Coronary artery (tissue), 2 donors: ENCODE data around the gene EFS.

Experiments
- DNase-seq: peaks from one replicate; pipeline ENCODE4 v3.0.0-alpha.2; 2017; ENCODE audit warnings: low spot score
- H3K27ac ChIP-seq, 2 donors: fragments of 200-600 bp; sonication (generic); one replicate each; pipeline ENCODE4 v1.5.1; 2016 to 2019
- H3K4me3 ChIP-seq: fragments of 200-600 bp; sonication (generic); 2 replicates; pipeline ENCODE4 v1.5.1; 2016; ENCODE audit warnings: mild to moderate bottlenecking, moderate library complexity
- CTCF ChIP-seq: fragments of 200-600 bp; sonication (generic); IDR thresholded peaks from one replicate; pipeline ENCODE4 v1.5.1; 2019; ENCODE audit warnings: antibody characterized with exemption

EFS gene

GRCh38 chr14:23378612-23379220, 13.7 kb upstream of the EFS start:
- TF ChIP-seq CTCF = no peak
- no peak for DNase-seq
- peak overlapping the region in 1 of 2 donors; percentile 7 for H3K27ac ChIP-seq
- H3K4me3 ChIP-seq = no peak overlapping the region

DNA sequence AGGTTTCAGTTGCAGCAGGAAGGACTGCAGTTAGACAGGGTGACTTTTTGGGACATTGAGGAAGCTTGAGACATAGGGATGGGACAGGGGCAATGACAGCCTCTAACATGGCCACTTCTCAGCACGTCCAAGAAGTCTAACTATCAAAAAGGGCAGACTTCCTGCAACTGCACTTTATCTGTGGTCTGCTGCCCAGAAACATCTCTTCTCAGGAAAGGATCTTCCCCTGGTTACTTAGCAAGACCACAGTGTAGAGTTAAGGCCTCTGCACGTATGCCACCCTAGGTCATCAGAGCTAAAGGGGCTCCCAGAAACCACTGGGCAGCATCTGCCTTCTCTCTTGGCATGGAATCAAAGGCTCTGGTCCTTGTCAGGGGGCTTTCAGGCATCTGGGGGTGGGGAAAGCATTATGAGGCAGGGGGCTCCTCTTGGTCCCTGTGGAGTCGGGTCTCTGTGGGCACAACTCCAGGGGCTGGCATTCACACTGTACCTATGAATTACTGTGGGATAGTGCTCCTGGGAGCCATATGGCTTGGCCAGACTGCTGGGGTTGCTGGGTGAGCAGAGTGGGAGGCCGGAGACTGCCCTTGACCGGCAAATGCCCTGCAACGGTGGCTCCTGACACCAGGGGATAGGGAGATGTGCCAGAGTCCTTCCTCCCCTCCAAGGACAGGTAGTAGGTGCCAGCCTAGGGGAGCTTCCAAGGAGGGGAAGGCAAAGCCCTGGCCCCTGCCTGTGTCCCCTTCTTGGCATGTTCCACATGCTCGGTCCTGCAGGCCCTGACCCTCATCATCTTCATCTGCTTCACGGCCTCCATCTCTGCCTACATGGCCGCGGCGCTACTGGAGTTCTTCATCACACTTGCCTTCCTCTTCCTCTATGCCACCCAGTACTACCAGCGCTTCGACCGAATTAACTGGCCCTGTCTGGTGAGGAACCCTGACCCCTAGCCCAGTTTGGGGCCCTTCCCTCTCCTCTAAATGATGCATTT, 12.9 kb upstream of the EFS start:
- H3K4me3 ChIP-seq = peak overlapping the region; percentile 44
- no peak for TF ChIP-seq CTCF
- DNase-seq = no peak
- H3K27ac ChIP-seq = peak overlapping the region in 1 of 2 donors; percentile 49

DNA sequence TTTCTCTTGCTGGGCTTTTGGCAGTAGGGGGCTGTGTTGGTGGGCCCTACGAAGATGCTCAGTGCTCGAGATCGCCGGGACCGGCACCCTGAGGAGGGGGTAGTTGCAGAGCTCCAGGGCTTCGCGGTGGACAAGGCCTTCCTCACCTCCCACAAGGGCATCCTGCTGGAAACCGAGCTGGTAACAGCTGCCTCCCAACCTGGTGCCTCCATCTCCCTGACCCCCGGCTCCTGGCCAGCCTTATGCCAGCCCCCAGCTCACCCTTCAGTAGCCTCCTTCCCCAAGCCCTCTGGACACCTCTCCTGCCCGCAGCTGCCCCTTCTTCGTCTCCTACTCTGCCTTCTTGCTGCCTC, 12.2 kb upstream of the EFS start:
- no peak for DNase-seq
- no peak for TF ChIP-seq CTCF
- peak overlapping the region in 1 of 2 donors; percentile 49 for H3K27ac ChIP-seq
- H3K4me3 ChIP-seq = peak overlapping the region; percentile 44

DNA sequence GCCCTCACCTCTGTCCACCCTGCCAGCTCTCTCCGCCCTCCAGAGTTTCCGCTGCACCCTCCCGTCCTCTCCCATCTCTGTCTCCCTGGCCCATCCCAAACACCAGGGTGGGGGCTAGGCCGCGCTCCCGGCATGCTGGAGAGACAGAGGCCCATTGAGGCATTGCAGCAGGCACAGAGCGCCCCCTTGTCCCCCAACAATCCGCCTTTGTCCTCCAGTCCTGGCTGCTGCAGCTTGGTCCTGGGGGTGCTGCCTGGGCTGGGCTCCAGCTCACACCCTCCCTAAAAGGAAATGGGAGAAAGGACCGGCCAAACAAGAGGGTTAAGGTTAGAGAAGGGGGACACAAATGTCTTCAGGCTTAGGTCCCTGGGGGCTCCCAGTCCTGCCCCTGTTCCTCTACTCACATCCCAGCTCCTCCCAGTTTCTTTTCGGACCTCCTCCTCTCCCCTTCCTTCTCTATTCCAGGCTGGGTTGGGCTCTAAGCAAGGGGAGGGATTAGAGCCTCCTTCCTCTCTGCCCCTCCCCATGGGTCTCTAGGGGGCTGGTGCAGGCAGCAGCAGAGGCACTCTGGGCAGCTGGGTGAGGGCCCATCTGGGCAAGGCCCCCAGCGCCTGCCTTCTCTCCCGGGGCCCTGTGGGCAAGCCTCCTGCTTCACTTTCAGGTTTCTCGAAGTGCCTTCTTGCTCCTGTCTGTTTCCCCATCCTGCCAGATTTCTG, 11.7 kb upstream of the EFS start, which contains the start of gene CMTM5:
TSS of gene CMTM5 (plus strand) at position 565 of the 716 bp plus-strand sequence. CDS start 206 bp downstream, outside the sequence.
- Histone ChIP-seq H3K4me3 (peak within 1 kb of the TSS; percentile 44), H3K27ac (peak within 1 kb of the TSS in 1 of 2 donors; percentile 49)
- TF ChIP-seq CTCF = no peak
- no peak for DNase-seq

DNA sequence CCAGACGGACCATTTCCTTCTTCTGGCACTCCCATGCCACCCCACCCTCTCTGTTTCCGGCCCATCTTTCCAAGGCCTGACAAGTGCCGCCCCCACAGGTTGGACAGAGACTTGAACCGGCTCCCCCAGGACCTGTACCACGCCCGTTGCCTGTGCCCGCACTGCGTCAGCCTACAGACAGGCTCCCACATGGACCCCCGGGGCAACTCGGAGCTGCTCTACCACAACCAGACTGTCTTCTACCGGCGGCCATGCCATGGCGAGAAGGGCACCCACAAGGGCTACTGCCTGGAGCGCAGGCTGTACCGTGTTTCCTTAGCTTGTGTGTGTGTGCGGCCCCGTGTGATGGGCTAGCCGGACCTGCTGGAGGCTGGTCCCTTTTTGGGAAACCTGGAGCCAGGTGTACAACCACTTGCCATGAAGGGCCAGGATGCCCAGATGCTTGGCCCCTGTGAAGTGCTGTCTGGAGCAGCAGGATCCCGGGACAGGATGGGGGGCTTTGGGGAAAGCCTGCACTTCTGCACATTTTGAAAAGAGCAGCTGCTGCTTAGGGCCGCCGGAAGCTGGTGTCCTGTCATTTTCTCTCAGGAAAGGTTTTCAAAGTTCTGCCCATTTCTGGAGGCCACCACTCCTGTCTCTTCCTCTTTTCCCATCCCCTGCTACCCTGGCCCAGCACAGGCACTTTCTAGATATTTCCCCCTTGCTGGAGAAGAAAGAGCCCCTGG, 10.7 kb upstream of the EFS start:
- Histone ChIP-seq H3K27ac (no peak overlapping the region), H3K4me3 (no peak overlapping the region)
- TF ChIP-seq CTCF = no peak
- no peak for DNase-seq

DNA sequence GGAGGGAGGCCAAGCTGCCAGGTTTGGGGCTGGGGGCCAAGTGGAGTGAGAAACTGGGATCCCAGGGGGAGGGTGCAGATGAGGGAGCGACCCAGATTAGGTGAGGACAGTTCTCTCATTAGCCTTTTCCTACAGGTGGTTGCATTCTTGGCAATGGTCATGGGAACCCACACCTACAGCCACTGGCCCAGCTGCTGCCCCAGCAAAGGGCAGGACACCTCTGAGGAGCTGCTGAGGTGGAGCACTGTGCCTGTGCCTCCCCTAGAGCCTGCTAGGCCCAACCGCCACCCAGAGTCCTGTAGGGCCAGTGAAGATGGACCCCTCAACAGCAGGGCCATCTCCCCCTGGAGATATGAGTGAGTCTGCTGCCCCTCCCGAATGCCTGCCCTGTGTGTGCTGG, 8.1 kb upstream of the EFS start:
- no peak for TF ChIP-seq CTCF
- DNase-seq = no peak
- H3K4me3 ChIP-seq = no peak overlapping the region
- no peak overlapping the region for H3K27ac ChIP-seq
